Measurements from ENCODE around the gene LCA5.

DNA sequence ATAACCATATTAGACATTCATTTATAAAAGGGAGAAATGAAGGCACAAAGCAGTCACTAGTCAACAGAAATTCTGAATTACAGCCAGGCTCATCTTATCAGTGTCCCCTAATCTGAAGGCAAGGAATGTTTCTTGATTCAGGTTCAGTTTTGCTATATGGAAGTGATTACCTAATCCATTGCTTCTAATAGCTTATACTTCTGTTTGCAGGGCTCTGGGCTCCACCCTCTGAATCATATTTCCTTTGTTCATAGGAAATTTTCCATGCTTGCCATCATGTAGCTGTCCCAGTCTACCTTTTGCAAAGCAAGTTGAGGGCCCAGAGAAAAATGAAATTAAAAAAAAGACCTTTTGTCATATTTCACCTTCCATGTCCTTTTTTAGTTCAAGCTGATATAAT lies 96.0 kb downstream of the LCA5 start:
- TF ChIP-seq, protein P1, sequence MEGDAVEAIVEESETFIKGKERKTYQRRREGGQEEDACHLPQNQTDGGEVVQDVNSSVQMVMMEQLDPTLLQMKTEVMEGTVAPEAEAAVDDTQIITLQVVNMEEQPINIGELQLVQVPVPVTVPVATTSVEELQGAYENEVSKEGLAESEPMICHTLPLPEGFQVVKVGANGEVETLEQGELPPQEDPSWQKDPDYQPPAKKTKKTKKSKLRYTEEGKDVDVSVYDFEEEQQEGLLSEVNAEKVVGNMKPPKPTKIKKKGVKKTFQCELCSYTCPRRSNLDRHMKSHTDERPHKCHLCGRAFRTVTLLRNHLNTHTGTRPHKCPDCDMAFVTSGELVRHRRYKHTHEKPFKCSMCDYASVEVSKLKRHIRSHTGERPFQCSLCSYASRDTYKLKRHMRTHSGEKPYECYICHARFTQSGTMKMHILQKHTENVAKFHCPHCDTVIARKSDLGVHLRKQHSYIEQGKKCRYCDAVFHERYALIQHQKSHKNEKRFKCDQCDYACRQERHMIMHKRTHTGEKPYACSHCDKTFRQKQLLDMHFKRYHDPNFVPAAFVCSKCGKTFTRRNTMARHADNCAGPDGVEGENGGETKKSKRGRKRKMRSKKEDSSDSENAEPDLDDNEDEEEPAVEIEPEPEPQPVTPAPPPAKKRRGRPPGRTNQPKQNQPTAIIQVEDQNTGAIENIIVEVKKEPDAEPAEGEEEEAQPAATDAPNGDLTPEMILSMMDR (IDR thresholded peaks at IDR 0.05) = no peak
- no peak for TF ChIP-seq POLR2A (IDR thresholded peaks at IDR 0.05)

All from testis (tissue), 2 donors.